Measurements from ENCODE around the gene WNT3.
"Not testable (repeated sequence)": the region's sequence is repeated elsewhere in the genome, so short reads cannot be mapped to it uniquely, and the experiment has no call there.

DNA sequence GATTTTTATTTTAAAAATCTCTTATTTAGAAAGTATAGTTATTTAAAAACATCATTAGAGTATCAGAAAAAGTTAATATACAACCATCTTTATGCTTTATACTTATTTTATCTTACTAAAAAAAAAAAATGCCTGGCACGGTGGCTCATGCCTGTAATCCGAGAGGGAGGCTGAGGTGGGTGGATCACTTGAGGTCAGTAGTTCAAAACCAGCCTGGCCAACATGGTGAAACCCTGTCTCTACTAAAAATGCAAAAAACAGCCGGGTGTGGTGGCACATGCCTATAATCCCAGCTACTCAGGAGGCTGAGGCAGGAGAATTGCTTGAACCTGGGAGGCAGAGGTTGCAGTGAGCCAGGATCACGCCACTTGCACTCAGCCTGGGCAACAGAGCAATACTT lies 60.9 kb downstream of the WNT3 start:
- TF ChIP-seq, protein P1, sequence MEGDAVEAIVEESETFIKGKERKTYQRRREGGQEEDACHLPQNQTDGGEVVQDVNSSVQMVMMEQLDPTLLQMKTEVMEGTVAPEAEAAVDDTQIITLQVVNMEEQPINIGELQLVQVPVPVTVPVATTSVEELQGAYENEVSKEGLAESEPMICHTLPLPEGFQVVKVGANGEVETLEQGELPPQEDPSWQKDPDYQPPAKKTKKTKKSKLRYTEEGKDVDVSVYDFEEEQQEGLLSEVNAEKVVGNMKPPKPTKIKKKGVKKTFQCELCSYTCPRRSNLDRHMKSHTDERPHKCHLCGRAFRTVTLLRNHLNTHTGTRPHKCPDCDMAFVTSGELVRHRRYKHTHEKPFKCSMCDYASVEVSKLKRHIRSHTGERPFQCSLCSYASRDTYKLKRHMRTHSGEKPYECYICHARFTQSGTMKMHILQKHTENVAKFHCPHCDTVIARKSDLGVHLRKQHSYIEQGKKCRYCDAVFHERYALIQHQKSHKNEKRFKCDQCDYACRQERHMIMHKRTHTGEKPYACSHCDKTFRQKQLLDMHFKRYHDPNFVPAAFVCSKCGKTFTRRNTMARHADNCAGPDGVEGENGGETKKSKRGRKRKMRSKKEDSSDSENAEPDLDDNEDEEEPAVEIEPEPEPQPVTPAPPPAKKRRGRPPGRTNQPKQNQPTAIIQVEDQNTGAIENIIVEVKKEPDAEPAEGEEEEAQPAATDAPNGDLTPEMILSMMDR (conservative IDR thresholded peaks at IDR 0.05 in 1 of 2, IDR thresholded peaks at IDR 0.05 in 1 of 2; ENCODE audit: extremely low read depth in 1 of 2, insufficient read depth in 1 of 2, low read depth in 1 of 2, low read length in 2 of 2): not testable (repeated sequence)
- TF ChIP-seq EZH2 (IDR thresholded peaks at IDR 0.05; ENCODE audit: borderline replicate concordance, low read length): not testable (repeated sequence)

Data from mammary epithelial cell (primary cell).